ENCODE data around the gene LIMS2.

LIMS2 gene

DNA sequence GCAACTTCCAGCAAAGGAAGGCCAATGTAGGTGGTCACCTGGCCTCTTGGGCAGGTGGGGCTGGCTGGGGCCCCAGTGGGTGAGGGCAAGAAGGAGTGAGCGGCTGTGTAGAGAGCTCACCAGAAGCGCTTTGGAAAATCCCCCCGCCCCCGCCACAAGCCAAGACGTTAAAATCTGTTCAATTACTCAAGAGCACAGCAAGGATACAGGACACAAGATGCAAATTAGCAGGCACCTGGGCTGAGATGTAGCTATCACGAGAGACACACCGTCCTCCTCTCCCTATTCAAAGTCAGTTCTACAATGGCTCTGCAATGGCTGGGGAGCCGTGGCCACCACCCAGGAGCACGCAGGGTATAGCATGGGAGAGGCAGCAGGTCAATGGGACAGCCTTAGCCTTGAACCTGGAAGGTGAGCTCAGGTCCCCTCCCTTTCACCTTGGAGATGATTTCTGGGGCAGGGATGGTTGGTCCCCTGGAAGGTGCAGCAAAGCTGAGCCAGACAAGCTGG is 67.9 kb downstream of the LIMS2 start:
- DNase-seq (ENCODE audit: low read depth in 2 of 3, low spot score in 1 of 3), result no peak

DNA sequence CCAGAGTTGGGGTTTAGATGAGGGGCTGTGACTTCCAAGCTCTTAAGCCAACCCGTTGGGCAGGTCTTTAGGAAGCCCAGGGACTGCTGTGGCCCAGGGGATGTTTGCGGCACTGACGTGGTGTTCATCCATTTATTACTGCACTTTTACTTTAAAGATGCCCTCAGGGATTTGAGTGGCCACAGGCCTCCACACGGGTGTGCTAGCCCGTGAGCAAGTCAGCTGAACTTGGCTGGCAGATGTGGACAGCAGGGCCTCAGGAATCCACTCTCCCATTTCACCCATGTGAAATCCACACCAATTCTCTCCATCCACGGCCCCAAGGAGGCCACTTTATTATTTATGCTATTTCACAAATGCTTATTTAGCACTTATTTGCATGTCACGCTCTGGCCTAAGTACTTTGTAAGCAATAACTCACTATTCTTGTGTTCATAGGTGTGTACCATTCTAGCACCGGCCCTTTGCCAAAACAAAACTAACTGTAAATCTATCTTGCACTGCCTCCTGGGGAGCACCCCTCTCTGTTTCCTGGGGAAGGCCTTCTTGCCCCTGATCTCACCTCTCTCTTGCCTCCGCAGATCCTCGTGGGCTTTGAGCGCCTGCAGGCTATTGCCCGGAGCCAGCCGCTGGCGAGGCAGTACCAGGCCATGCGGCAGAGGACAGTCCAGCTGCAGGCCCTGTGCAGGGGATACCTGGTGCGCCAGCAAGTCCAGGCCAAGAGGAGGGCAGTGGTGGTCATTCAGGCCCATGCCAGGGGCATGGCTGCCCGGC is 68.5 kb downstream of the LIMS2 start:
- DNase-seq (ENCODE audit: low read depth in 2 of 3, low spot score in 1 of 3), result no peak

DNA sequence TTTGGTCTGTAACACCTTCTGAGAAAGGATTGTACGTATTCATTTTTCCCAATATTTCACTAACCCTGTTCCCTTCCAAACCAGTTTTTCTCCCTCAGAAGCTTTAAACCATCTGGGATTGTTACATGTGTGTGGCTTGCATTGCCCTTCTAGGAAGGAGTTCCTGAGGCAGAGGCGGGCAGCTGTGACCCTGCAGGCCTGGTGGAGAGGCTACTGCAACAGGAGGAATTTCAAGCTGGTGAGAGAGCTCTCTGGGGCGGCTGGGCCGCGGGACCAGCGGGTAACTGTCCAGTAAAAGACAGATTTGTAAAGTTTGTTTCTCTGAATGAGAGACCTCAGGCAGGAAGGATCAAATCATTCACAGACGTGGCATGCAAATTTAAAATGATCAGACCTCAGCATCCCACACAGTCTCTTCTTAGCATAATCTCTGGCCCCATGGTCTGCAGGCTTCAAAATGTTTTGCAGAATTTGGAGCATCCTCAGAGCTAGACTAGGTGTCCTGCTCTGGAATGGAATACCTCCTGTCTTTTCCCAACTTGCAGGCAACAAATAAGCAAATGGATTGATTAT is 69.6 kb downstream of the LIMS2 start:
- DNase-seq (ENCODE audit: low read depth in 2 of 3, low spot score in 1 of 3), result no peak

DNA sequence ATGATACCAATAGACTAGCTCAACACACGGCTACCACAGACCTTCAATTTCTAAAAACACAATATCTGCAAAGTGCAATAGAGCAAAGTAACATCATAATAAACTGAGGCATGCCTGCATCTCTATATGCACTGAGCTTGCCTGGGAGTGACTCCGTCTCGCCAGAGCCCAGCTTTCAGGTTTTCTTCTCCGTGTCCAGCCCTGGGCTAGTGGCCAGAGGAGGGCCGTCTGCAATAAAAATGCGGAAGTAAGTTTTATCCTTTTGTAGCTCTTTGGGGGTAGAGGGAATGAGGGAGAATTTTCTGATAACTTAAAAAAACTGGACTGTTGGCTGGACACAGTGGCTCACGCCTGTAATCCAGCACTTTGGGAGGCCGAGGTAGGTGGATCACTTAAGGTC is 70.3 kb downstream of the LIMS2 start:
- DNase-seq (ENCODE audit: low read depth in 2 of 3, low spot score in 1 of 3), result no peak

DNA sequence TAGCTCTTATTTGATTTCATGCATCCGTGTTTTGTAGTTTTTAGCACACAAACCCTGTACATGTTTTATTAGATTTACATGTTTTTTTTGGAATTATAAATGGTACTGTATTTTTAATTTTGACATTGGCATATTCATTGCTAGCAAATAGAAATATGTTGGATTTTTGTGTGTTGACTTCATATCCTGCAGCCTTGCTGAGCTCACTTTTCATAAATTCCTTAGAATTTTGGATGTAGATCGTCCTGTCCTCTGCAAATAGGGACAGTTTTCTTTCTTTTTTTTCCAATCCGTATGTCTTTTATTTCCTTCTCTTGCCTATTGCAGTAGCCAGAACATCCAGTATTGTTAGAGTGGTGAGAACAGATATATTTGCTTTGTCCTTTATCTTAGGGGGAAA is 76.1 kb downstream of the LIMS2 start:
- DNase-seq (ENCODE audit: low read depth in 2 of 3, low spot score in 1 of 3), result no peak

DNA sequence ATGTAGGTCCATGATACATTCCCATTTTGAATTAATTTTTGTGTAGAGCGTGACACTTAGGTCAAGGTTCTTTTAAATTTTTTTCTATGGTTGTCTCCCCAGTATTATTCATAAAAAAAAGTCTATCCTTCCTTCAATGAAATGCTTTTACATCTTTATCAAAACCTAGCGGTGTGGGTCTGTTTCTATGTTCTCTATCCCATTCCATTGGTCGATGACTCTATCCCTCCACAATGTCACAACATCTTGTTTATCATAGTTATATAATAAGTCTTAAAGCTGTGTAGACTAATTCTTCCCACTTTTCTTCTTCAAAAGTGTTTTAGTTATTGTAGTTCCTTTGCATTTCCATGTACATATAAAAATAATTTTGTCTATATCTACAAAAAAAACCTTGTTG is 76.6 kb downstream of the LIMS2 start:
- no peak for DNase-seq (ENCODE audit: low read depth in 2 of 3, low spot score in 1 of 3)

DNA sequence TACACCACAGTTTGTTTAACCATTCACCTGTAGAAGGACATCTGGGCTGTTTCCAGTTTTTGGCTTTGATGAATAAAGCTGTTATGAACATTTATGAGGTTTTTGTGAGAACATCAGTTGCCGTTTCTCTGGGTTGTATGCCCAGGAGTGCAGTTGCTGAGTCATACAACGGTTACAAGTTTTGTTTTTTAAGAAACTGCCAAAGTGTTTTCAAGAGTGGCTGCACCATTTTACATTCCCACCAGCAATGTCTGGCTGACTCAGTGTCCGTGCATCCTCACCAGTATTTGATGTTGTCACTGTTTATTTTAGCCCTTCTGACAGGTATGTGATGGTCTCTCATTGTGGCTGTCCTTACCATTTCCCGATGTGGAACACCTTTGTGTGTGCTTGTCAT is 77.3 kb downstream of the LIMS2 start:
- DNase-seq (ENCODE audit: low read depth in 2 of 3, low spot score in 1 of 3), result no peak

DNA sequence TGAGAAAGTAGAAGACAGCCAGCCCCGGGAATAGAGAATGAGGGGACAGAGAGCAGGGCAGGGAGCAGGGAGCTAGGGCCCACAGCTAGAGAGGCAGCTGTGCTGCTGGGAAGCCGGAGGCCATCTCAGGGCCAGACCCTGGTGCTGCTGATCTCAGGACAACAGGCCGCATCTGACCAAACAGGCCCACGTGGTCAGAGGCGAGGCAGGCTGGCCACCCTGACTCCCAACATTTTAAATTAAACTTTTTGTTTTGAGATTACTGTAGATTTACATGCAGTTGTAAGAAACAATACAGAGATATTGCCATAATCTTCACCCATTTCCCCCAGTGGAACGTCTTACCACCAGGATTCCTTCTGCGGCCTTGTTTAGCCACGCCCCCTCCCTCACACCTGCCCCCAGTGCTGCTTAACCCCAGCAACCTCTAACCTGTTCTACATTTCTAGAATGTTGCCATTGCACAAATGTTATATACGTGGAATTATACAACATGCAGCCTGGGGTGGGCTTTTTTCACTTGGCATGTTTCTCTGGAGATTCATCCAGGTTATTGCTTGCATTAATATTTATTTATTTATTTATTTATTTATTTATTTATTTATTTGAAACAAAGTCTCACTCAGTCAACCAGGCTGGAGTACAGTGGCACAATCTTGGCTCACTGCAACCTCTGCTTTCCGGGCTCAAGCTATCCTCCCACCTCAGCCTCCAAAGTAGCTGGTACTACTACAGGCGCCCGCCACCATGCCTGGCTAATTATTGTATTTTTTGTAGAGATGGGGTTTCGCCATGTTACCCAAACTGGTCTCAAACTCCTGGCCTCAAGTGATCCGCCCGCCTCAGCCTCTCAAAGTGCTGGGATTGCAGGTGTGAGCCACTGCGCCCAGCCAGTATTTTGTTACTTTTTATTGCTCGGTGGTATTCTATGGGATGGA is 78.0 kb downstream of the LIMS2 start:
- DNase-seq (ENCODE audit: low read depth in 2 of 3, low spot score in 1 of 3), result no peak

DNA sequence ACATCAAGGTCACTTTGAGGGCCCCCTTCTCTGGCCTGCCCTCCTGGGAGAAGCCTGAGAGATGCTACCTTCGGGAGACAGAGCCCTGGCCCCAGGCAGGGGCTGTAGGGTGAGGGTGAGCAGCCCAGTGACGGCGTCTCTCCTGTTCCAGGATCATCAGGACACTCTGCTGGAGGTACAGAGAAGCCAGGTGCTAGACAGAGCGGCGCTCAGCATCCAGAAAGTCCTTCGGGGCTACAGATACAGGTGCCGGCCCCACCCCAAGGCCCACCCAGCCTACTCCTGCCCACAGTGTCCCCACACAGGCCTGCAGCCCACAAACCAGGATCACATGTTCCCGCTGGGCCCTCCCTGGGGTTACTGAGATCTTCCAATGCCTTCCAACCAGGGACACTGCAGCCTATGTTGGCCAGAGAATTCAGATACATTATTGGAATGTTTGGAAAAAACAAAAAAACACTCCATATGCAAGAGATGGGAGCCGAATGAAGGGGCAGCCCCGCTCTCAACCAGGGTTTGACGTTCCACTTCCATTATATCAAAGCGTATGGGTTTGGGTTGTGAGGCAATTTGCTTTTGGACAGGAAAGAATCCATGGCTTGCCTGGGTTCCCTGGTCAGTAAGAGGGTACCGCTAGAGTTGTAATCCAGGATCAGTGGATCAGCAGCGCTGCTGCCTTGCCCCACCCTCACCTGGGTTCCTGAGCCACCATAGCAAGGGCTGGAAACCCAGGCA is 78.9 kb downstream of the LIMS2 start:
- DNase-seq (ENCODE audit: low read depth in 2 of 3, low spot score in 1 of 3), result no peak

DNA sequence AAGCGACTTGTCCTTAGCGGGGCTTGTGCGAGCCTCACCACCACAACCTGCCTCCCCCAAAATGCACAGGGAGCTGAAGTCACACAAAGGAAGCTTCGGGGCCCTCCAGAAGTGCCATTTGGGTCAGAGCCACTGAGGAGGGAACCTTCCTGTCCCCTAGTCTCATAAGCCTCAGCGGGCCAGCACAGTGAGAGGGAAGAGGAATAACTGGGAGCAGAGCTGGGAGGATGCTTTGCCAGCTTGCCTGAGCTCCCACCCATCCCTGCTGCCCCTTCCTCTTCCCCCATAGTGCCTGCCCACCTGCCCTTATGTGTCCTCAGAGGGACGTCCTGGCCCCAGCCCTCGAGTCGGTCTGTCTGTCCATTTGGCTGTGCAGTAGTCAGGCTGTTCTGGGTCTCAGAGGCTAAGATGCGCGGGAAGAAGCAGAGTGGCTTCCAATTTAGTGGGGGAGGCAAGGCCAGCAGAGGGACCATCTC is 81.2 kb downstream of the LIMS2 start:
- DNase-seq (ENCODE audit: low read depth in 2 of 3, low spot score in 1 of 3), result no peak

DNA sequence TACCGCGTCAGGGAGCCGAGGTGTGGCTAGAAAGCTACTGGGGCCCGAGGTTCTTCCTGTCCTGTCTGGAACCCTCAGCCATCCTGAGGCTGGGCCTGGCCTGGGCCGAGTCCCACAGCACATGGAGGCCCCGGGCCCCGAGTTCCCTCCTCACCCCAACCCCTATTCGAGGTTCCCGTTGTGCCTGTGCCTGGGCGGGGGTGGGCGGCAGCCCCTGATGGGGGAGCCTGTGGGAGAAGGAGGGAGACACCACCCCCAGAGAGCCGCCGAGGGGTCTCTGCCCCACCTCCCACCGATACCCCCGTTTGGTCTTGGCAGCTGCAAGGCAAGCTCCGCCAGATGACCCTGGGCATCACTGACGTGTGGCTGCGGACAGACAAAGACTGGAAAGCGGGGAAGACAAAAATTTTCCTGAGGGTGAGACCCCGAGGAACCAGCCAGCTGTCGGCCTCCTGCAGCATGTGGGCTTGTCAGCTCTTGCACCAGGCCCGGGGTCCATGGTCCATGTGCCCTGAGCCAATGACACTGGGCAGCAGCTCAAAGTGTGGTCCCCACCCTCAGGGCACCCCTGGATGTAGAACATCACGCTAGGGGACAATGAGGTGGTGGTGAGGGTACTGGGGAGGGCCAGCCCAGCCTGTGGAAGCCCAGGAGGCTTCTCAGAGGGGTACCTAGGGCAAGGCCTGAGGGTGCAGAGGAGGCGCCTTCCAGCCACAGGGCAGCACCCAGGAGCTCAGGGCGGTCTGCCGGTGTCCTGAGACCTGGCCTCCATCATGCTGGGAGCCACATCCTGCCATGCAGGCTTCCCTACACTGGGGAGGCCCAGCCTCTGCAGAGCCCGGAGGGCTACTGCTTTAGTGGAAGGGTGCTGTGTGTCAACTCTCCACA is 81.9 kb downstream of the LIMS2 start:
- no peak for DNase-seq (ENCODE audit: low read depth in 2 of 3, low spot score in 1 of 3)

DNA sequence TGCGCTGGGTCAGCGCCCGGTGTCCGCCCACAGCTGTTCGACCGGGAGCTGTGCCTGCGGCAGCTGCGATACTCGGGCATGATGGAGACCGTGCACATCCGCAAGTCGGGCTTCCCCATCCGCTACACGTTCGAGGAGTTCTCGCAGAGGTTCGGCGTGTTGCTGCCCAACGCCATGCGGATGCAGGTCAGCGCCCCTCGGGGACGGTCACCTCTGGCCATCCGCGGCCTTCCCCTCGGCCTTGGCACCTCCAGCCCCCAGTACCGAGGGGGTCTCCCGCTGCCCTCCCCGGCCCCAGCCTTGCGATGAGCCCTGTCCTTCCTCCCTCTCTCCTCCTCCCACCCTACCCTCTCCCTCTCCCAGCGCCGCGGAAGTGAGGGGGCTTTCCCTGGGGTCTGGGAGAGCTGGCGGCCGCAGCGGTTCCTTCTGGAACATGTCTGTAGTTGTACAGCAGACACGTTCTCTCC is 82.5 kb downstream of the LIMS2 start:
- no peak for DNase-seq (ENCODE audit: low read depth in 2 of 3, low spot score in 1 of 3)

DNA sequence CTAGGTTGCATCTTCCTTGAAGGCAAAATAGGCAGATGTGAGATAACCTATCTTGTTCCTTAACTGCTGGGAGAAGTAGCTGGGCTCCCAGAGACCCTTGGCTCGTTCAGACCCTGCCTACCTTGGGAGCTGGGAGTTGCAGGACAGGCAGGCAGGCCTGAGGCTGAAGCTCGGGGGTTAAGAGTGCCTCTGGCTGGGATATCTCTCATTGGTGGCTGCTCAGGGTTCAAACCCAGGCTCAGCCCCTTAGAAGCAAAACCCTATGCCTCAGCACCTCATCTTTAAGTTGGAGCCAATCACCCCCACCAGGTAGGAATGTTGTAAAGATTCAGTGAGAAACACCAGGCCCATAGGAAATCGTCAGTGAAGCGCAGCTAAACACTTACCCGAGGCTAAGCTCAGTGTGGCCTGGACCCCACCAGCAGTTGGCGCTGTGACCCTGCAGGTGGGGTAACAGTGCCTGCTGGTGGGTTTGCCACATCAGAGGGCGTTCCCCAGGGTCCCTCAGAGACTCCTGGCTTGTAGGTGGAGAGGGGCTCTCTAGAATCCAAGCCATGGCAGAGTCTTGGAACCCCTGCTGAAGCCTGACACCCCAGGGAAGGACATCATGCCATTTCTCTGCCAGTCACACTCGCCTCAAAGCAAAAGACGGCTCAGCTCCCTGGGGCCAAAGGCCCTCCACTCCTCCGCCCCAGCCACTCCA is 84.0 kb downstream of the LIMS2 start:
- DNase-seq (ENCODE audit: low read depth in 2 of 3, low spot score in 1 of 3), result peak; percentile 39 to 47 (median 45)

DNA sequence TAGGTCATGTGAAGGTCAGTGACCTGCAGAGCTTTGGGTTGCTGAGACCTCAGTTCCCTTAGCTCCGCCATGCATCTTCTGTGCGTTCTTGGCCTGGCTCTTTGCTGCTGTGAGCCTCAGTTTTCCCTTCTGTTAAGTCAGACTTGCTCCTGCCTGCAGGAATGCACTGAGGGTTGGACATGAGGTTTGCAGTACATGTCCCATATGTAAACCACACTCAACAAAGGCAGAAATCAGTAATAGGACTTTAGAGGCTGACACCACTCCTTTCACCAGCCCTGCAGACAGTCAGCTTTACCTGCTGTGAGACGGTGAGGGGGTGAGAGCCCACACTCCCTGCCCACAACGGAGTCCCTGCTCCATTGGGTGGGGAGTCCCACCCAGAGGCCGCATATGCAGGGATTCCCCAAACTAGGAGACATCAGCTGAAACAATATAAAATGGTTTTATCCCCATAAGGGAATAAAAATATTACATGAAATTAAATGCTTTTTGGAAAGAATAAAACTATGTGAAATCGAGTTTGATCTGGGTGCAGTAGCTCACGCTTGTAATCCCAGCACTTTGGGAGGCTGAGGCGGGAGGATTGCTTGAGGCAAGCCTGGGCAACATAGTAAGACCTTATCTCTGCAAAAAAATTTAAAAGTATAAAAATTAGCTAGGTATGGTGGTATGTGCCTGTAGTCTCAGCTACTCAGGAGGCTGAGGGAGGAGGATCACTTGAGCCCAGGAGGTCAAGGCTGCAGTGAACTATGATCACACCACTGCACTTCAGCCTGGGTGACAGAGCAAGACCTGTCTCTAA is 84.7 kb downstream of the LIMS2 start:
- DNase-seq (ENCODE audit: low read depth in 2 of 3, low spot score in 1 of 3), result no peak

DNA sequence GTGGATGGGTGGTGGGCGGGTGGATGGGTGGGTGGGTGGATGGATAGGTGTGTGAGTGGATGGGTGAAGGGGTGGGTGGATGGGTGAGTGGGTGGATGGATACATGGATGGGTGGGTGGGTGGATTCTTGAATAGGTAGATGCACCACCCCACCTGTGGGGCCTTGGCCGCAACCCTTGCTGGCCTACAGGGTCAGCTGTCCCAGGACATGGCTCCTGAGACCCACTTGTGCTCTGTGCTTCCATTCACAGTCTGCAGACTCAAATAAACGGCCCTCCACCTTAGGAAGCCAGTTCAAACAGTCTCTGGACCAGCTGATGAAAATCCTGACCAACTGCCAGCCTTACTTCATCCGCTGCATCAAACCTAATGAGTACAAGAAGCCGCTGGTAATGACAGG is 85.5 kb downstream of the LIMS2 start:
- DNase-seq (ENCODE audit: low read depth in 2 of 3, low spot score in 1 of 3), result no peak

DNA sequence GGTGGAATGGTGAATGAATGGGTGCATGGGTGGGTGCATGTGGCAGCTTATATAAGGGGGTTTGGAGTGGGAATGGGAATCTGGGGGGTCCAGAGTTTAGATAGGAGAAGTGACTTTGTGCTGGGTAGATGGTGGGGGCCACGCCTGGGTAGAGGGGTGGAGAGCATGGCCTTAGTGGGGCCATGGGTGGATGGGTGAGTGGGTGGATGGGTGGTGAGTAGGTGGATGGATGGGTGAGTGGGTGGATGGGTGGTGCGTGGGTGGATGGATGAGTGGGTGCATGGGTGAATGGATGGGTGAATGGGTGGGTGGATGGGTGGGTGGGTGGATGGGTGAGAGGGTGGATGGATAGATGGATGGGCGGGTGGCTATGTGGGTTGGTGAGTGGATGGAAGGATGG is 86.0 kb downstream of the LIMS2 start:
- no peak for DNase-seq (ENCODE audit: low read depth in 2 of 3, low spot score in 1 of 3)
